Activated naive CD8-positive, alpha-beta T cell treated with anti-CD3 and anti-CD28 coated beads, Interleukin-2, amount 50 U/mL, for 16 hours (primary cell): ENCODE results near the gene SLC30A10.
"Not testable (repeated sequence)": the region's sequence is repeated elsewhere in the genome, so short reads cannot be mapped to it uniquely, and the experiment has no call there.

Experiments used
- DNase-seq: peaks from one replicate; pipeline ENCODE4 v3.0.0-alpha.2; 2020; ENCODE audit warnings: low read depth, low spot score

Gene SLC30A10

DNA sequence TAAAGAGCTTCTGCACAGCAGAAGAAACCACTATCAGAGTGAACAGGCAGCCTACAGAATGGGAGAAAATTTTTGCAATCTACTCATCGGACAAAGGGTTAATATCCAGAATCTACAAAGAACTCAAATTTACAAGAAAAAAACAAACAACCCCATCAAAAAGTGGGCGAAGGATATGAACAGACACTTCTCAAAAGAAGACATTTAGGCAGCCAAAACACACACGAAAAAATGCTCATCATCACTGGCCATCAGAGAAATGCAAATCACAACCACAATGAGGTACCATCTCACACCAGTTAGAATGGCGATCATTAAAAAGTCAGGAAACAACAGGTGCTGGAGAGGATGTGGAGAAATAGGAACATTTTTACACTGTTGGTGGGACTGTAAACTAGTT lies 36.5 kb downstream of the SLC30A10 start:
- not testable (repeated sequence) for DNase-seq

DNA sequence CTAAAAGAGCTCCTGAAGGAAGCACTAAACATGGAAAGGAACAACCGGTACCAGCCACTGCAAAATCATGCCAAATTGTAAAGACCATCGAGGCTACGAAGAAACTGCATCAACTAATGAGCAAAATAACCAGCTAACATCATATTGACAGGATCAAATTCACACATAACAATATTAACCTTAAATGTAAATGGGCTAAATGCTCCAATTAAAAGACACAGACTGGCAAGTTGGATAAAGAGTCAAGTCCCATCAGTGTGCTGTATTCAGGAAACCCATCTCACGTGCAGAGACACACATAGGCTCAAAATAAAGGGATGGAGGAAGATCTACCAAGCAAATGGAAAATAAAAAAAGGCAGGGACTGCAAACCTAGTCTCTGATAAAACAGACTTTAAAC lies 39.7 kb downstream of the SLC30A10 start:
- not testable (repeated sequence) for DNase-seq

GRCh38 chr1:219885680-219886079 lies 42.7 kb downstream of the SLC30A10 start:
- no peak for DNase-seq

GRCh38 chr1:219883400-219884332 lies 44.7 kb downstream of the SLC30A10 start:
- no peak for DNase-seq

DNA sequence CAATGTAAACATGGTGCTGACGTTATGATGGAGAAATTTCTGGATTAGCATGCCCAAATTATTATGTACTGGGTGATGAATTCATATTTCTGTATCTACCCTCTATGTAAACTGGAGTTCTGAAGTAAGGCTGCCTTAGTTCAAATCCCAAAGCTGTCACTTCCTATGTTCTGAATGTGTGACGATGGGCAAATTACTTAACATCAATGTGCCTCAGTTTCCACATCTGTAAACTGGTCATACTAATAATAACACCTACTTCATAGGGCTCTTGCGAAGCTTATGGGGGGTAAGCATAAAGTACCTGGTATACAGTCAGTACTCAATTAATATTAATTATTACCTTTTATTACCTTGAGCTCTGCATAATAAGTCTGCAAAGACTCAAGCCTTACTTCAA lies 45.6 kb downstream of the SLC30A10 start:
- no peak for DNase-seq

DNA sequence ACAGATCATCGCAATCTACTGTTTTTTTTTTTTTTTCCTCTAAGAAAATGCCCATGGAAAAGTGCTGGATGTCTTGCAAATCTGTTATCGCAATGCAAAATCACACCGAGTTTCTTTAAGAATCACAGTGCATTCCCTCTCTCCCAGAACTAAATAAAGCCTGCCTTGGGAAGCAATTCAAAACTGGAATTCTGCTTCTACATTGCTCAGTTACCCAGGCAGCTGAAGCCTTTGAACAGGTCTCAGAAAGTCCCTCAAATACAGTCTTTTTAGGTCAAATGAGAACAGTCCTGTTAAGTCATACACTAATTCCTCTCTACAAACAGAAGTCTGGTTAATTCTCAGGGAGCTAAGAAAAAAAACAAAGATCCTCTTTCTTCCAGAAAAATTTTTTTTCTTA lies 46.3 kb downstream of the SLC30A10 start:
- DNase-seq, result no peak

DNA sequence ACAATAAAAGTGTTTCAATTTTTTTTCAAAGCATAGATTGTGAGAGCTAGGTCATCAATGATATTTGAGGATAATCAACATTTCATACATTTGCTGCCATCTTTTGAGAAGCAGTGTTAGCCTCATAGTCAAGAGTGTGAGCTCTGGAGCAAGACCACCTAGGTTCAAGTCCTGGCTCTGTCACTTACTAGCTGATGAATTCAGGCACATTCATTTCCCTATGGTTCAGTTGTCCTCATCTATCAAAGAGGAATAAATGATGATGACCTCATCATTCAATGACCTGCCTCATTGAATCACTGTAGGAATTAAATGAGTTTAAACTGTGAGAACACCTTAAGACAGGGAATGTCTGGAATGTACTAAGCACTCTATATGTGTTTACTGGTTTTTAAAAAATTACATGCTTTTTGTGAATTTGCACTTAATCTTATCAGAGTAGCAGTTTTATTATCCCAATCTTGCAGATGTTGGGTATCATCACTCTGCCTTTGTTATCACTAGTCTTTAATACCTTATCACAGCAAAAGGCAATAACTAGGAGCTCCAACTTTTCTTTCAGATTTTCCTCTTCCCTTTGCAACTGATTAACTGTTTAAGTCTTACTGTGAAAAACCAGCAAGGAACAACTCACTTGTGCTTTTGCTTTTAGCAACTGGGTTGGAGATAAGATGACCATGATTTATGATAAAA lies 47.4 kb downstream of the SLC30A10 start:
- no peak for DNase-seq

DNA sequence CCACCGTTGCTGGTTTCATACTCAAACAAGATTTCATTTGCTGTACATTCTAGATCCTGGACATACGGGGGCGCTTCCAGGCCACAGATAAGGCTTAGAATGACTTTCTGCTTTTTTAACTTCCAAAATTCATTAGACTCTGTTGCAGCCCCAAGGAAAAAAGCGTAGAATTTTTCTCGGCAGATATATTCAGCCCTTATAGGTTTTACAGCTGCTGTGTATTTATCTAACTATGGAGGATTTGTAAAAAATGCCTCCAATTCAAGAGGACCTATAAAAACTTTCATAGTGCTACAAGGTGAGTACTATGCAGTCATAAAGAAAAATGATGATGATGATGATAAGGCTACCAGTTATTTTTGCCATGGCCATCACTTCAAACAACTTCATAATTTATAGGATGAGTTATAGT lies 51.6 kb downstream of the SLC30A10 start:
- no peak for DNase-seq

GRCh38 chr1:219875860-219876259 lies 52.5 kb downstream of the SLC30A10 start:
- no peak for DNase-seq

GRCh38 chr1:219872538-219872937 lies 55.8 kb downstream of the SLC30A10 start:
- DNase-seq, result not testable (repeated sequence)

- no peak for DNase-seq
These were observed 56.8 kb downstream of the SLC30A10 start for GRCh38 chr1:219871427-219872057.

DNA sequence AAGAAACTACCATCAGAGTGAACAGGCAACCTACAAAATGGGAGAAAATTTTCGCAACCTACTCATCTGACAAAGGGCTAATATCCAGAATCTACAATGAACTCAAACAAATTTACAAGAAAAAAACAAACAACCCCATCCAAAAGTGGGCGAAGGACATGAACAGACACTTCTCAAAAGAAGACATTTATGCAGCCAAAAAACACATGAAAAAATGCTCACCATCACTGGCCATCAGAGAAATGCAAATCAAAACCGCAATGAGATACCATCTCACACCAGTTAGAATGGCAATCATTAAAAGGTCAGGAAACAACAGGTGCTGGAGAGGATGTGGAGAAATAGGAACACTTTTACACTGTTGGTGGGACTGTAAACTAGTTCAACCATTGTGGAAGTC lies 59.7 kb downstream of the SLC30A10 start:
- DNase-seq, result not testable (repeated sequence)
